Middle frontal gyrus (tissue), 1 donor: ENCODE measurements around the gene STK4.

Experiments used
- DNase-seq: peaks from one replicate; pipeline ENCODE4 v3.0.0-alpha.2; 2015; ENCODE audit warnings: low spot score; ENCODE audit errors: extremely low spot score

The STK4 gene

GRCh38 chr20:45109634-45110033 lies 143.3 kb downstream of the STK4 start:
- DNase-seq, result no peak

- DNase-seq, result no peak
These were observed 144.0 kb downstream of the STK4 start for GRCh38 chr20:45110301-45110700.

GRCh38 chr20:45111285-45111684 lies 145.0 kb downstream of the STK4 start:
- no peak for DNase-seq

GRCh38 chr20:45111799-45112471 lies 145.6 kb downstream of the STK4 start:
- DNase-seq, result no peak

GRCh38 chr20:45112754-45113153 lies 146.4 kb downstream of the STK4 start:
- DNase-seq, result no peak

GRCh38 chr20:45113865-45114264 lies 147.6 kb downstream of the STK4 start:
- DNase-seq, result no peak

- DNase-seq, result no peak
These were observed 148.4 kb downstream of the STK4 start, which contains the start of gene WFDC5 for GRCh38 chr20:45114465-45115385. Gene WFDC5 (minus strand): TSS chr20:45115174. CDS start chr20:45115083, 91 bp downstream.

- no peak for DNase-seq
These were observed 149.1 kb downstream of the STK4 start for GRCh38 chr20:45115386-45115774.

- no peak for DNase-seq
These were observed 149.5 kb downstream of the STK4 start for GRCh38 chr20:45115829-45116228.

GRCh38 chr20:45117581-45117980 lies 151.3 kb downstream of the STK4 start:
- no peak for DNase-seq

GRCh38 chr20:45118028-45118427 lies 151.7 kb downstream of the STK4 start:
- no peak for DNase-seq

GRCh38 chr20:45119556-45120266 lies 153.4 kb downstream of the STK4 start:
- DNase-seq, result no peak

GRCh38 chr20:45121388-45121787 lies 155.1 kb downstream of the STK4 start:
- no peak for DNase-seq

- no peak for DNase-seq
These were observed 158.1 kb downstream of the STK4 start, which contains the start of gene WFDC12 for GRCh38 chr20:45124365-45124764. Gene WFDC12 (minus strand): TSS chr20:45124465. CDS start chr20:45124447, 18 bp downstream.

GRCh38 chr20:45128099-45128498 lies 161.8 kb downstream of the STK4 start:
- no peak for DNase-seq
